HepG2 (cell line): ENCODE results near the gene CIB1. TPM values are rescaled to one million over a fixed set of nuclear protein-coding genes. Genes with fewer than 3 reads are reported as not detected.

Experiments used
- GFI1 ChIP-seq: sonication (generic); formaldehyde crosslinking; IDR thresholded peaks from 2 replicates; pipeline ENCODE4 v1.5.0; 2020; ENCODE audit warnings: missing genetic modification reagents, mild to moderate bottlenecking, borderline replicate concordance
- HCFC1 ChIP-seq: fragments of 150-350 bp; IDR thresholded peaks from 2 replicates; pipeline ENCODE4 v1.6.1; 2014; ENCODE audit warnings: low read depth, low read length
- KDM5A ChIP-seq: fragments of 200-600 bp; sonication (generic); IDR thresholded peaks from 2 replicates; pipeline ENCODE4 v1.7.0; 2018; ENCODE audit warnings: antibody characterized with exemption, mild to moderate bottlenecking, low read length, borderline replicate concordance
- KLF15 ChIP-seq: sonication (generic); formaldehyde crosslinking; IDR thresholded peaks from 2 replicates; pipeline ENCODE4 v1.8.1; 2023; ENCODE audit warnings: borderline replicate concordance, mild to moderate bottlenecking, inconsistent platforms, missing genetic modification reagents, mixed read lengths
- MED8 ChIP-seq: sonication (generic); formaldehyde crosslinking; IDR thresholded peaks from 2 replicates; pipeline ENCODE4 v1.8.1; 2023; ENCODE audit warnings: mild to moderate bottlenecking, missing genetic modification reagents; ENCODE audit not compliant: insufficient replicate concordance
- MXI1 ChIP-seq: IDR thresholded peaks from 3 replicates; pipeline ENCODE4 v1.6.1; 2012; ENCODE audit warnings: low read depth, low read length, inconsistent platforms, borderline replicate concordance
- NFIB ChIP-seq: sonication (generic); formaldehyde crosslinking; IDR thresholded peaks from 2 replicates; pipeline ENCODE4 v1.9.0; 2021; ENCODE audit warnings: missing genetic modification reagents, mild to moderate bottlenecking, borderline replicate concordance
- REPIN1 ChIP-seq: sonication (generic); formaldehyde crosslinking; IDR thresholded peaks from 2 replicates; pipeline ENCODE4 v1.8.0; 2022; ENCODE audit warnings: missing genetic modification reagents, low read depth, mild to moderate bottlenecking, borderline replicate concordance
- RXRB ChIP-seq: IDR thresholded peaks from 2 replicates; pipeline ENCODE4 v1.6.1; 2016; ENCODE audit warnings: borderline replicate concordance, missing genetic modification reagents, missing compliant biosample characterization
- SAP130 ChIP-seq: IDR thresholded peaks from 2 replicates; pipeline ENCODE4 v1.6.1; 2016; ENCODE audit warnings: low read depth
- SRSF1 ChIP-seq: fragments of 200-400 bp; formaldehyde crosslinking; optimal IDR thresholded peaks from 2 replicates; pipeline ENCODE3; 2017; ENCODE audit warnings: mild to moderate bottlenecking, low read depth, low read length, moderate library complexity
- TCF7L2 ChIP-seq: IDR thresholded peaks from 2 replicates; pipeline ENCODE4 v1.6.1; 2011; ENCODE audit warnings: mild to moderate bottlenecking, low read depth, low read length, moderate library complexity
- TSC22D2 ChIP-seq: sonication (generic); formaldehyde crosslinking; IDR thresholded peaks from 2 replicates; pipeline ENCODE4 v1.5.1; 2020; ENCODE audit warnings: missing genetic modification reagents, mild to moderate bottlenecking, borderline replicate concordance
- WIZ ChIP-seq: sonication (generic); formaldehyde crosslinking; IDR thresholded peaks from 2 replicates; pipeline ENCODE4 v1.5.1; 2020; ENCODE audit warnings: mild to moderate bottlenecking, missing genetic modification reagents
- ZC3H4 ChIP-seq: sonication (generic); formaldehyde crosslinking; IDR thresholded peaks from 2 replicates; pipeline ENCODE4 v1.4.0; 2020; ENCODE audit warnings: missing genetic modification reagents, borderline replicate concordance
- ZNF124 ChIP-seq: sonication (generic); formaldehyde crosslinking; IDR thresholded peaks from 2 replicates; pipeline ENCODE4 v1.4.0; 2020; ENCODE audit warnings: missing genetic modification reagents
- ZNF264 ChIP-seq: sonication (generic); formaldehyde crosslinking; IDR thresholded peaks from 2 replicates; pipeline ENCODE4 v1.4.0; 2020; ENCODE audit warnings: missing genetic modification reagents
- ZNF557 ChIP-seq: sonication (generic); formaldehyde crosslinking; IDR thresholded peaks from 2 replicates; pipeline ENCODE4 v1.4.0; 2020; ENCODE audit warnings: missing genetic modification reagents
- ZNF563 ChIP-seq: sonication (generic); formaldehyde crosslinking; IDR thresholded peaks from 2 replicates; pipeline ENCODE4 v1.8.0; 2022; ENCODE audit warnings: mild to moderate bottlenecking, moderate library complexity, missing genetic modification reagents
- ZNF644 ChIP-seq: IDR thresholded peaks from 2 replicates; pipeline ENCODE4 v1.6.1; 2016; ENCODE audit warnings: low read depth
- ZNF713 ChIP-seq: sonication (generic); formaldehyde crosslinking; IDR thresholded peaks from 2 replicates; pipeline ENCODE4 v1.4.0; 2020; ENCODE audit warnings: mild to moderate bottlenecking, missing genetic modification reagents
- ZNF790 ChIP-seq: sonication (generic); formaldehyde crosslinking; IDR thresholded peaks from 2 replicates; pipeline ENCODE4 v1.8.0; 2022; ENCODE audit warnings: missing genetic modification reagents, mild to moderate bottlenecking, borderline replicate concordance
- ZSCAN25 ChIP-seq: sonication (generic); formaldehyde crosslinking; IDR thresholded peaks from 2 replicates; pipeline ENCODE4 v1.8.0; 2022; ENCODE audit warnings: mild to moderate bottlenecking, missing genetic modification reagents
- polyA plus RNA-seq, 8 experiments: library from polyadenylated mRNA; depleted of rRNA in 3 of 8; stranded (reverse) in 7 of 8; unstranded in 1 of 8; fragments of >200 nt; fragmentation: Illumina TruSeq in 4 of 8; extraction: Trizol in 4 of 8; gene quantifications; 2 replicates each; pipeline versions ENCODE4 v1.2.1 to v1.2.3, GENCODE V29; 2011 to 2016; ENCODE audit warnings: low read depth in 4 of 8, missing spikeins in 1 of 8, mixed read lengths in 1 of 8; ENCODE audit not compliant: insufficient read depth in 1 of 8
- total RNA-seq, 5 experiments: library from RNA; depleted of rRNA; stranded (reverse); fragments of >200 nt; fragmentation: Illumina TruSeq; extraction: Trizol; gene quantifications; 2 replicates each; pipeline ENCODE4 v1.2.3, GENCODE V29; 2016; ENCODE audit warnings: low read depth in 1 of 5
- TF ChIP-seq, protein P1 (sequence below): sonication (generic); formaldehyde crosslinking; IDR thresholded peaks from 2 replicates; pipeline ENCODE4 v1.8.0; 2022; ENCODE audit warnings: missing genetic modification reagents, mild to moderate bottlenecking, inconsistent platforms, borderline replicate concordance
- TF ChIP-seq, protein P2 (sequence below): sonication (generic); formaldehyde crosslinking; IDR thresholded peaks from 2 replicates; pipeline ENCODE4 v1.5.1; 2020; ENCODE audit warnings: mild to moderate bottlenecking, moderate library complexity, missing genetic modification reagents
- TF ChIP-seq, protein P3 (sequence below): sonication (generic); formaldehyde crosslinking; conservative IDR thresholded peaks from 2 replicates; pipeline ENCODE4 v1.8.0; 2022; ENCODE audit warnings: missing genetic modification reagents

CIB1 gene
- total and polyA plus RNA-seq, 2 of the 13 experiments (the other 11 are each of a cell fraction or from before 2014, with no cell fraction given), result 38.7 to 72.7 TPM

DNA sequence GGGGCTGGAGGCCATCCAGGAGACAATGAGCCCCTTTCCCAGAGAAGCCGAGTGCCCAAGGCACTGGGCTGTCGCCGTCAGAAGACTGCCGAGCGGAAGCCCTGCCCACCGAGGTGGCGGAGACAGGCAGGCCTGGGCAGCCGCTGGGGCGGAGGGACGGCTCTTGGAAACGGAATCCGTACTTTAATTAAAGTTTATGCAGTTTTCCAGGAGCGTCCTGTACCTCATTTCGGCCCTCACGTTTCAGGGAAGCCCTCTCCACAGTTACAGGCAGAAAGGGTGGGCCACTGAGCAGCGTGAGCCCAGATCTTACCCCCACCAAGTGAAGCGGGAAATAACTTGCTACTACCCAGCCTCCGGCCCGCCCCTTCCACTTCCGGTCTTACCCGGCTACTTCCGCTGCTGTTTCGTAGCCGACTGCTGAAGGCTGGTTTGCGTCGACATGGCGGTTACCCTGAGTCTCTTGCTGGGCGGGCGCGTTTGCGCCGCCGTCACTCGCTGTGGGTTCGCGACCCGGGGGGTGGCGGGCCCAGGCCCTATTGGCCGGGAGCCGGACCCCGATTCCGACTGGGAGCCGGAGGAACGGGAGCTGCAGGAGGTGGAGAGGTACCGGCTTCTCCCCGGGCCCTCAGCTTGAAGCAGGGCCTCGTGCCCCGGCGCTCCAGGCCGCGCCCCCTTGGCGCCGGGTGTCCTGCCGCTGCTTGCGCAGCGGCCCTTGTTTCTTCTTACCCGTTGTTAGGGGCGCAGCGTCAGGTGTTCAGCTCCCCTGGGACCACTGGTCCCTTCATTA is 31.7 kb upstream of the CIB1 start, which contains the start of gene NGRN (continued):
- TF ChIP-seq NFIB (CRISPR knock-in tag) (no peak), TSC22D2 (CRISPR knock-in tag) (0 out of 2 replicates have a peak, but pooled peaks have one; percentile 27), ZNF644 (CRISPR knock-in tag) (no peak), SRSF1 (peak; percentile 51), ZNF563 (CRISPR knock-in tag) (peak; percentile 66; the same call in 1 of the 2 replicates), RXRB (peak; percentile 61; the same call in 1 of the 2 replicates), ZNF264 (no peak; the same call in 1 of the 2 replicates), ZNF790 (0 out of 2 replicates have a peak, but pooled peaks have one; percentile 17), KDM5A (peak; percentile 61; the same call in 1 of the 2 replicates), MED8 (CRISPR knock-in tag) (peak; percentile 90), SAP130 (CRISPR knock-in tag) (peak; percentile 95), KLF15 (CRISPR knock-in tag) (0 out of 2 replicates have a peak, but pooled peaks have one; percentile 8), ZNF124 (CRISPR knock-in tag) (no peak), WIZ (CRISPR knock-in tag) (no peak; the same call in none of the 2 replicates), MXI1 (0 out of 3 replicates have a peak, but pooled peaks have one; percentile 52), ZSCAN25 (CRISPR knock-in tag) (peak; percentile 48; the same call in 1 of the 2 replicates), REPIN1 (CRISPR knock-in tag) (peak; percentile 84), GFI1 (CRISPR knock-in tag) (peak; percentile 71; the same call in 1 of the 2 replicates), TCF7L2 (no peak), HCFC1 (peak; percentile 27; the same call in 1 of the 2 replicates), ZNF557 (no peak), ZNF713 (no peak), ZC3H4 (no peak)
- TF ChIP-seq, protein P1, sequence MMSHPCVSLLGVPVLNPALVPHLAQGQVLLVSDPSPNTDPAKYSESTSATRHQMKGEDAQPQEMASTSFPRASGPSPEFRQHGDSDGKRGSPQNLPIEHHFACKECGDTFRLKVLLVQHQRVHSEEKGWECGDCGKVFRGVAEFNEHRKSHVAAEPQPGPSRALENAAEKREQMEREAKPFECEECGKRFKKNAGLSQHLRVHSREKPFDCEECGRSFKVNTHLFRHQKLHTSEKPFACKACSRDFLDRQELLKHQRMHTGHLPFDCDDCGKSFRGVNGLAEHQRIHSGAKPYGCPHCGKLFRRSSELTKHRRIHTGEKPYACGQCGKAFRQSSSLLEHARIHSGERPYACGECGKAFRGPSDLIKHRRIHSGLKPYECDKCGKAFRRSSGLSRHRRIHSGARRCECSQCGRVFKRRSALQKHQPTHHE, result no peak
- TF ChIP-seq, protein P2, sequence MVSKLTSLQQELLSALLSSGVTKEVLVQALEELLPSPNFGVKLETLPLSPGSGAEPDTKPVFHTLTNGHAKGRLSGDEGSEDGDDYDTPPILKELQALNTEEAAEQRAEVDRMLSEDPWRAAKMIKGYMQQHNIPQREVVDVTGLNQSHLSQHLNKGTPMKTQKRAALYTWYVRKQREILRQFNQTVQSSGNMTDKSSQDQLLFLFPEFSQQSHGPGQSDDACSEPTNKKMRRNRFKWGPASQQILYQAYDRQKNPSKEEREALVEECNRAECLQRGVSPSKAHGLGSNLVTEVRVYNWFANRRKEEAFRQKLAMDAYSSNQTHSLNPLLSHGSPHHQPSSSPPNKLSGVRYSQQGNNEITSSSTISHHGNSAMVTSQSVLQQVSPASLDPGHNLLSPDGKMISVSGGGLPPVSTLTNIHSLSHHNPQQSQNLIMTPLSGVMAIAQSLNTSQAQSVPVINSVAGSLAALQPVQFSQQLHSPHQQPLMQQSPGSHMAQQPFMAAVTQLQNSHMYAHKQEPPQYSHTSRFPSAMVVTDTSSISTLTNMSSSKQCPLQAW, result peak; percentile 92
- TF ChIP-seq, protein P3, sequence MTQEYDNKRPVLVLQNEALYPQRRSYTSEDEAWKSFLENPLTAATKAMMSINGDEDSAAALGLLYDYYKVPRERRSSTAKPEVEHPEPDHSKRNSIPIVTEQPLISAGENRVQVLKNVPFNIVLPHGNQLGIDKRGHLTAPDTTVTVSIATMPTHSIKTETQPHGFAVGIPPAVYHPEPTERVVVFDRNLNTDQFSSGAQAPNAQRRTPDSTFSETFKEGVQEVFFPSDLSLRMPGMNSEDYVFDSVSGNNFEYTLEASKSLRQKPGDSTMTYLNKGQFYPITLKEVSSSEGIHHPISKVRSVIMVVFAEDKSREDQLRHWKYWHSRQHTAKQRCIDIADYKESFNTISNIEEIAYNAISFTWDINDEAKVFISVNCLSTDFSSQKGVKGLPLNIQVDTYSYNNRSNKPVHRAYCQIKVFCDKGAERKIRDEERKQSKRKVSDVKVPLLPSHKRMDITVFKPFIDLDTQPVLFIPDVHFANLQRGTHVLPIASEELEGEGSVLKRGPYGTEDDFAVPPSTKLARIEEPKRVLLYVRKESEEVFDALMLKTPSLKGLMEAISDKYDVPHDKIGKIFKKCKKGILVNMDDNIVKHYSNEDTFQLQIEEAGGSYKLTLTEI (CRISPR knock-in tag), result no peak
